HepG2 (cell line): ENCODE results near the gene BPIFB4. TPM values are rescaled to one million over a fixed set of nuclear protein-coding genes. Genes with fewer than 3 reads are reported as not detected.

Experiments
- ATAC-seq: fragments of 200-7000 bp; cut with Tn5 transposase; 3 replicates; pipeline ENCODE4 v1.9.1; 2020; ENCODE audit warnings: mild to moderate bottlenecking, moderate library complexity
- BruUV-seq: library from RNA; stranded (reverse); fragments of 400-500 nt; replicated peaks from 2 replicates; lab custom pipeline; 2021; lab: Mats Ljungman, UMichigan
- CTCF ChIA-PET: fragments of 300-600 bp; formaldehyde crosslinking; extraction: SDS; loops from one replicate; lab custom pipeline; 2021; ENCODE audit warnings: low total read pairs, inconsistent platforms, low intra/inter-chr PET ratio; lab: Yijun Ruan, JAX
- POLR2A ChIA-PET: fragments of 350-600 bp; sonication (Branson Sonifier 250); formaldehyde crosslinking; loops from one replicate; lab custom pipeline; 2020; ENCODE audit warnings: antibody characterized with exemption, inconsistent platforms; lab: Yijun Ruan, JAX
- DNase-seq: peaks from one replicate; pipeline ENCODE4 v3.0.0-alpha.2; 2015; ENCODE audit warnings: low spot score
- FAIRE-seq: peaks from 3 replicates; lab custom pipeline; 2011; peaks lifted over from hg19 to GRCh38; lab: Jason Lieb, UNC
- H2AFZ ChIP-seq: one replicate; pipeline ENCODE4 v1.6.1; 2011; ENCODE audit warnings: low read length, inconsistent platforms
- H3K27ac ChIP-seq: fragments of 300-600 bp; 3 replicates; pipeline ENCODE4 v1.8.0; 2011; ENCODE audit warnings: mixed run types, mild to moderate bottlenecking, mixed read lengths, low read length, inconsistent platforms; ENCODE audit not compliant: insufficient read depth; ENCODE audit errors: extremely low read length
- H3K27me3 ChIP-seq, 2 experiments: fragments of 200-600 bp in 1 of 2; 2 replicates in 1 of 2; 3 replicates in 1 of 2; pipeline versions ENCODE4 v1.6.0 to v1.8.0; 2011; ENCODE audit warnings: low read length in 2 of 2, mild to moderate bottlenecking in 2 of 2, moderate library complexity in 2 of 2, inconsistent platforms in 1 of 2; ENCODE audit not compliant: insufficient read depth in 2 of 2, control insufficient read depth in 1 of 2
- H3K36me3 ChIP-seq, 2 experiments: fragments of 200-600 bp in 1 of 2; replicated peaks in 1 of 2; 2 replicates in 1 of 2; 3 replicates in 1 of 2; pipeline versions ENCODE4 v1.5.1 to v1.8.0; 2011; ENCODE audit warnings: low read length in 2 of 2, inconsistent platforms in 1 of 2; ENCODE audit not compliant: insufficient read depth in 2 of 2, control insufficient read depth in 1 of 2
- H3K4me1 ChIP-seq: 2 replicates; pipeline ENCODE4 v1.5.1; 2012; ENCODE audit warnings: low read length, inconsistent platforms; ENCODE audit not compliant: insufficient read depth
- H3K4me2 ChIP-seq: 2 replicates; pipeline ENCODE4 v1.6.0; 2011; ENCODE audit warnings: low read depth, low read length, inconsistent platforms
- H3K4me3 ChIP-seq, 3 experiments: fragments of 200-600 bp in 1 of 3; sonication (generic), shearing (Covaris generic) in 1 of 3; replicated peaks in 1 of 3; 2 replicates each; pipeline ENCODE4 v1.5.1; 2011 to 2016; ENCODE audit warnings: low read length in 3 of 3, inconsistent platforms in 2 of 3, low read depth in 2 of 3, mild to moderate bottlenecking in 2 of 3, control low read depth in 1 of 3, mixed read lengths in 1 of 3; ENCODE audit not compliant: insufficient read depth in 1 of 3
- H3K79me2 ChIP-seq: one replicate; pipeline ENCODE4 v1.6.1; 2011; ENCODE audit warnings: low read length, inconsistent platforms; ENCODE audit not compliant: insufficient read depth
- H3K9ac ChIP-seq: 2 replicates; pipeline ENCODE4 v1.6.0; 2011; ENCODE audit warnings: mild to moderate bottlenecking, low read depth, low read length, inconsistent platforms; ENCODE audit not compliant: insufficient read depth
- H3K9me3 ChIP-seq: 2 replicates; pipeline ENCODE4 v1.5.1; 2012; ENCODE audit warnings: mild to moderate bottlenecking, low read length
- H4K20me1 ChIP-seq: 2 replicates; pipeline ENCODE4 v1.6.0; 2011; ENCODE audit warnings: inconsistent platforms, mild to moderate bottlenecking, low read length, moderate library complexity; ENCODE audit not compliant: insufficient read depth
- BRD4 ChIP-seq: sonication (generic); formaldehyde crosslinking; IDR thresholded peaks from 2 replicates; pipeline ENCODE4 v1.4.0; 2020; ENCODE audit warnings: missing genetic modification reagents
- FOXK1 ChIP-seq: sonication (generic); formaldehyde crosslinking; IDR thresholded peaks from 2 replicates; pipeline ENCODE4 v1.4.0; 2020; ENCODE audit warnings: low read depth, missing genetic modification reagents, borderline replicate concordance
- HIVEP1 ChIP-seq: sonication (generic); formaldehyde crosslinking; IDR thresholded peaks from 2 replicates; pipeline ENCODE4 v1.4.0; 2020; ENCODE audit warnings: mild to moderate bottlenecking, missing genetic modification reagents
- HOXA7 ChIP-seq: sonication (generic); formaldehyde crosslinking; IDR thresholded peaks from 2 replicates; pipeline ENCODE4 v1.8.1; 2022; ENCODE audit warnings: mild to moderate bottlenecking, missing genetic modification reagents, moderate library complexity
- JUND ChIP-seq: sonication (generic); formaldehyde crosslinking; IDR thresholded peaks from 2 replicates; pipeline ENCODE4 v1.8.0; 2022; ENCODE audit warnings: mild to moderate bottlenecking, missing genetic modification reagents
- NCOR1 ChIP-seq: fragments of 200-600 bp; sonication (generic); IDR thresholded peaks from 2 replicates; pipeline ENCODE4 v1.7.0; 2017; ENCODE audit warnings: antibody characterized with exemption, low read length, borderline replicate concordance
- NRL ChIP-seq: sonication (generic); formaldehyde crosslinking; IDR thresholded peaks from 2 replicates; pipeline ENCODE4 v1.5.0; 2020; ENCODE audit warnings: missing genetic modification reagents, mild to moderate bottlenecking, moderate library complexity, borderline replicate concordance
- PLSCR1 ChIP-seq: sonication (generic); formaldehyde crosslinking; IDR thresholded peaks from 2 replicates; pipeline ENCODE4 v1.5.0; 2020; ENCODE audit warnings: missing genetic modification reagents, mild to moderate bottlenecking, borderline replicate concordance
- SOX5 ChIP-seq: IDR thresholded peaks from 2 replicates; pipeline ENCODE4 v1.6.1; 2016; ENCODE audit warnings: borderline replicate concordance
- SP5 ChIP-seq: IDR thresholded peaks from 2 replicates; pipeline ENCODE4 v1.6.1; 2016; ENCODE audit warnings: low read depth, borderline replicate concordance
- SRSF1 ChIP-seq: fragments of 200-400 bp; formaldehyde crosslinking; optimal IDR thresholded peaks from 2 replicates; pipeline ENCODE3; 2017; ENCODE audit warnings: mild to moderate bottlenecking, low read depth, low read length, moderate library complexity
- ZMYM2 ChIP-seq: sonication (generic); formaldehyde crosslinking; IDR thresholded peaks from 2 replicates; pipeline ENCODE4 v1.8.0; 2022; ENCODE audit warnings: mild to moderate bottlenecking, missing genetic modification reagents
- ZNF546 ChIP-seq: sonication (generic); formaldehyde crosslinking; conservative IDR thresholded peaks from 2 replicates; pipeline ENCODE4 v1.8.1; 2023; ENCODE audit warnings: mild to moderate bottlenecking, missing genetic modification reagents
- ZNF567 ChIP-seq: sonication (generic); formaldehyde crosslinking; IDR thresholded peaks from 2 replicates; pipeline ENCODE4 v1.8.1; 2023; ENCODE audit warnings: mild to moderate bottlenecking, missing genetic modification reagents, borderline replicate concordance
- ZNF589 ChIP-seq: sonication (generic); formaldehyde crosslinking; conservative IDR thresholded peaks from 2 replicates; pipeline ENCODE4 v1.8.0; 2022; ENCODE audit warnings: mild to moderate bottlenecking, moderate library complexity, missing genetic modification reagents
- WGBS: methylation state at CpG from one replicate; pipeline ENCODE4 v1.1.6; 2017; ENCODE audit warnings: low lambda C conversion rate; 5-methylcytosine and 5-hydroxymethylcytosine counted together
- in situ Hi-C: cut with HindIII; loops from 2 replicates; pipeline ENCODE4 v1.10.0; 2017; ENCODE audit warnings: low pct_unique_long_range_greater_than_20kb; ENCODE audit not compliant: extremely low pct_ligation_motif_present
- intact Hi-C: fragments of 100-400 bp; cut with micrococcal nuclease; formaldehyde crosslinking; loops from one replicate; pipeline ENCODE4 v1.10.0; 2022; ENCODE audit not compliant: unreplicated experiment
- polyA plus RNA-seq, 8 experiments: library from polyadenylated mRNA; depleted of rRNA in 3 of 8; stranded (reverse) in 7 of 8; unstranded in 1 of 8; fragments of >200 nt; fragmentation: Illumina TruSeq in 4 of 8; extraction: Trizol in 4 of 8; gene quantifications; 2 replicates each; pipeline versions ENCODE4 v1.2.1 to v1.2.3, GENCODE V29; 2011 to 2016; ENCODE audit warnings: low read depth in 4 of 8, missing spikeins in 1 of 8, mixed read lengths in 1 of 8; ENCODE audit not compliant: insufficient read depth in 1 of 8
- total RNA-seq, 5 experiments: library from RNA; depleted of rRNA; stranded (reverse); fragments of >200 nt; fragmentation: Illumina TruSeq; extraction: Trizol; gene quantifications; 2 replicates each; pipeline ENCODE4 v1.2.3, GENCODE V29; 2016; ENCODE audit warnings: low read depth in 1 of 5

BPIFB4 gene
- total and polyA plus RNA-seq, 2 of the 13 experiments (the other 11 are each of a cell fraction or from before 2014, with no cell fraction given) = 0.09 TPM; not detected in 1

GRCh38 chr20:33108661-33109060 is 29.2 kb downstream of the BPIFB4 start:
- POLR2A ChIA-PET = no interaction called here
- no peaks in the 10 kb centered on the region for H3K9me3 ChIP-seq
- H3K4me3 ChIP-seq = no peak overlapping the region
- no peaks in the 10 kb centered on the region for H3K79me2 ChIP-seq
- DNase-seq = no peak
- H3K27ac ChIP-seq = no peak overlapping the region
- no peak overlapping the region for H3K4me2 ChIP-seq
- FAIRE-seq = no peak
- H3K4me1 ChIP-seq = peaks cover 18% of the 10 kb centered on the region
- no peaks in the 10 kb centered on the region for H3K36me3 ChIP-seq
- H3K27me3 ChIP-seq = peaks cover 2 to 3% of the 10 kb centered on the region in 2 experiments; a peak in 2 of 5 replicates
- ATAC-seq = no peak
- no peaks in the 10 kb centered on the region for H4K20me1 ChIP-seq
- TF ChIP-seq NCOR1 = no peak
- no peak for TF ChIP-seq SOX5 (CRISPR knock-in tag)
- no peak for TF ChIP-seq PLSCR1 (CRISPR knock-in tag)
- TF ChIP-seq ZMYM2 = no peak
- TF ChIP-seq NRL (CRISPR knock-in tag) = no peak
- TF ChIP-seq ZNF589 (CRISPR knock-in tag) = no peak
- TF ChIP-seq, all 625 proteins: peak for 0
- H2AFZ ChIP-seq = no peak overlapping the region
- CTCF ChIA-PET = no interaction called here
- in situ Hi-C loops = no loop called here
- BruUV-seq = no TSS peak
- no peak overlapping the region for H3K9ac ChIP-seq
- 55% methylated on average over 2 of the region's 2 CpGs for WGBS
- intact Hi-C loops = no loop called here

- FAIRE-seq = no peak
- intact Hi-C loops = no loop called here
- DNase-seq = no peak
- no peaks in the 10 kb centered on the region for H3K79me2 ChIP-seq
- no peak overlapping the region for H2AFZ ChIP-seq
- no peak overlapping the region for H3K27ac ChIP-seq
- POLR2A ChIA-PET = no interaction called here
- WGBS = 27% methylated on average over 8 of the region's 8 CpGs
- CTCF ChIA-PET = no interaction called here
- BruUV-seq = no TSS peak
- in situ Hi-C loops = no loop called here
- no peak overlapping the region for H3K4me2 ChIP-seq
- no peaks in the 10 kb centered on the region for H4K20me1 ChIP-seq
- no peak for ATAC-seq
- H3K27me3 ChIP-seq = 0 out of 5 replicates have a peak, but pooled peaks cover 0 to 3% of the 10 kb centered on the region in 2 experiments
- H3K9me3 ChIP-seq = no peaks in the 10 kb centered on the region
- H3K36me3 ChIP-seq = no peaks in the 10 kb centered on the region
- no peak overlapping the region for H3K9ac ChIP-seq
- H3K4me3 ChIP-seq = no peak overlapping the region
- H3K4me1 ChIP-seq = peaks cover 15% of the 10 kb centered on the region
- TF ChIP-seq SRSF1 (no peak), ZNF567 (CRISPR knock-in tag) (no peak), SP5 (CRISPR knock-in tag) (no peak), HOXA7 (CRISPR knock-in tag) (no peak), FOXK1 (CRISPR knock-in tag) (no peak), ZNF546 (CRISPR knock-in tag) (no peak), HIVEP1 (CRISPR knock-in tag) (no peak), BRD4 (CRISPR knock-in tag) (no peak), JUND (CRISPR knock-in tag) (no peak)
Measured at GRCh38 chr20:33110147-33110825, 30.8 kb downstream of the BPIFB4 start.
